Measurements from ENCODE around the gene TLCD3A.
A peak's percentile ranks its signal among the peaks of the same experiment; 100 is the strongest.

GRCh38 chr17:744937-745336, 12.5 kb downstream of the TLCD3A start:
- no peak for TF ChIP-seq RNF2 (IDR thresholded peaks at IDR 0.05)
- no peak for TF ChIP-seq MEF2A (IDR thresholded peaks at IDR 0.05; ENCODE audit: control insufficient read depth, low read depth, low read length)
- 0 out of 2 replicates have a peak, but pooled peaks have one; percentile 6 for TF ChIP-seq POLR2G (IDR thresholded peaks at IDR 0.05; ENCODE audit: low read depth, low read length)
- no peak for TF ChIP-seq CTCF (IDR thresholded peaks at IDR 0.05 in 2 of 3, conservative IDR thresholded peaks at IDR 0.05 in 1 of 3; ENCODE audit: insufficient read depth in 2 of 3, low read depth in 1 of 3, low read length in 3 of 3)
- TF ChIP-seq FOXK2 (conservative IDR thresholded peaks at IDR 0.05 in 1 of 2, IDR thresholded peaks at IDR 0.05 in 1 of 2; ENCODE audit: low read depth in 2 of 2), result no peak
- TF ChIP-seq CHD2 (IDR thresholded peaks at IDR 0.05; ENCODE audit: low read depth, low read length), result no peak
- no peak for TF ChIP-seq SRSF9 (IDR thresholded peaks at IDR 0.05; ENCODE audit: borderline replicate concordance, low read depth, low read length)
- no peak for TF ChIP-seq MYBL2 (IDR thresholded peaks at IDR 0.05; ENCODE audit: low read depth)
- TF ChIP-seq MYBL2 (CRISPR knock-in tag; IDR thresholded peaks at IDR 0.05; ENCODE audit: borderline replicate concordance), result no peak
- TF ChIP-seq, protein P1, sequence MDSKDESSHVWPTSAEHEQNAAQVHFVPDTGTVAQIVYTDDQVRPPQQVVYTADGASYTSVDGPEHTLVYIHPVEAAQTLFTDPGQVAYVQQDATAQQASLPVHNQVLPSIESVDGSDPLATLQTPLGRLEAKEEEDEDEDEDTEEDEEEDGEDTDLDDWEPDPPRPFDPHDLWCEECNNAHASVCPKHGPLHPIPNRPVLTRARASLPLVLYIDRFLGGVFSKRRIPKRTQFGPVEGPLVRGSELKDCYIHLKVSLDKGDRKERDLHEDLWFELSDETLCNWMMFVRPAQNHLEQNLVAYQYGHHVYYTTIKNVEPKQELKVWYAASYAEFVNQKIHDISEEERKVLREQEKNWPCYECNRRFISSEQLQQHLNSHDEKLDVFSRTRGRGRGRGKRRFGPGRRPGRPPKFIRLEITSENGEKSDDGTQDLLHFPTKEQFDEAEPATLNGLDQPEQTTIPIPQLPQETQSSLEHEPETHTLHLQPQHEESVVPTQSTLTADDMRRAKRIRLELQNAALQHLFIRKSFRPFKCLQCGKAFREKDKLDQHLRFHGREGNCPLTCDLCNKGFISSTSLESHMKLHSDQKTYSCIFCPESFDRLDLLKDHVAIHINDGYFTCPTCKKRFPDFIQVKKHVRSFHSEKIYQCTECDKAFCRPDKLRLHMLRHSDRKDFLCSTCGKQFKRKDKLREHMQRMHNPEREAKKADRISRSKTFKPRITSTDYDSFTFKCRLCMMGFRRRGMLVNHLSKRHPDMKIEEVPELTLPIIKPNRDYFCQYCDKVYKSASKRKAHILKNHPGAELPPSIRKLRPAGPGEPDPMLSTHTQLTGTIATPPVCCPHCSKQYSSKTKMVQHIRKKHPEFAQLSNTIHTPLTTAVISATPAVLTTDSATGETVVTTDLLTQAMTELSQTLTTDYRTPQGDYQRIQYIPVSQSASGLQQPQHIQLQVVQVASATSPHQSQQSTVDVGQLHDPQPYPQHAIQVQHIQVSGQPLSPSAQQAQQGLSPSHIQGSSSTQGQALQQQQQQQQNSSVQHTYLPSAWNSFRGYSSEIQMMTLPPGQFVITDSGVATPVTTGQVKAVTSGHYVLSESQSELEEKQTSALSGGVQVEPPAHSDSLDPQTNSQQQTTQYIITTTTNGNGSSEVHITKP (IDR thresholded peaks at IDR 0.05; ENCODE audit: partially characterized antibody), result no peak
- no peak for TF ChIP-seq CREB3L1 (IDR thresholded peaks at IDR 0.05; ENCODE audit: borderline replicate concordance, low read depth)
- TF ChIP-seq ZNF175 (CRISPR knock-in tag; IDR thresholded peaks at IDR 0.05; ENCODE audit: low read depth), result no peak

Measured in K562 (cell line).